Mesothelial cell of epicardium (in vitro differentiated cells): Measurements from ENCODE around the gene SLC22A3. TPM values are rescaled to one million over a fixed set of nuclear protein-coding genes. Genes with fewer than 3 reads are reported as not detected.
"Not testable (repeated sequence)": the region's sequence is repeated elsewhere in the genome, so short reads cannot be mapped to it uniquely, and the experiment has no call there.

Experiments
- DNase-seq, 2 experiments: peaks; one replicate each; pipeline ENCODE4 v3.0.0; 2021; ENCODE audit warnings: low spot score in 2 of 2; ENCODE audit not compliant: unreplicated experiment in 2 of 2
- H3K27ac Mint-ChIP-seq: 2 replicates; pipeline ENCODE4 v1.8.0; 2021; ENCODE audit warnings: mixed read lengths
- H3K27me3 Mint-ChIP-seq: 2 replicates; pipeline ENCODE4 v1.8.0; 2021; ENCODE audit warnings: low read depth, mixed read lengths
- H3K36me3 Mint-ChIP-seq: 2 replicates; pipeline ENCODE4 v1.8.0; 2021; ENCODE audit warnings: mixed read lengths
- H3K4me1 Mint-ChIP-seq: 2 replicates; pipeline ENCODE4 v1.8.0; 2021; ENCODE audit warnings: mixed read lengths
- H3K4me3 Mint-ChIP-seq: 2 replicates; pipeline ENCODE4 v1.8.0; 2021; ENCODE audit warnings: mild to moderate bottlenecking, moderate library complexity, mixed read lengths
- H3K9me3 Mint-ChIP-seq: 2 replicates; pipeline ENCODE4 v1.8.0; 2021; ENCODE audit warnings: mixed read lengths
- CTCF ChIP-seq: fragments of 200-600 bp; sonication (generic); IDR thresholded peaks from one replicate; pipeline ENCODE4 v1.5.0; 2021; ENCODE audit warnings: antibody characterized with exemption; ENCODE audit not compliant: unreplicated experiment
- total RNA-seq: library from RNA; stranded (reverse); gene quantifications from 3 replicates; pipeline ENCODE4 v1.2.1, GENCODE V29; 2021

Gene SLC22A3
- total RNA-seq, 1 donor from 2014 or later = 1.3 TPM

GRCh38 chr6:160442151-160442550 lies 94.0 kb downstream of the SLC22A3 start:
- H3K27ac Mint-ChIP-seq = no peak overlapping the region
- no peaks in the 10 kb centered on the region for H3K36me3 Mint-ChIP-seq
- H3K9me3 Mint-ChIP-seq = no peaks in the 10 kb centered on the region
- no peak for DNase-seq
- H3K4me1 Mint-ChIP-seq = peaks cover 15% of the 10 kb centered on the region
- peaks cover 4% of the 10 kb centered on the region for H3K27me3 Mint-ChIP-seq
- no peak overlapping the region for H3K4me3 Mint-ChIP-seq
- no peak for TF ChIP-seq CTCF

- H3K9me3 Mint-ChIP-seq = peaks cover 8% of the 10 kb centered on the region
- H3K27ac Mint-ChIP-seq = no peak overlapping the region
- H3K36me3 Mint-ChIP-seq = no peaks in the 10 kb centered on the region
- peaks cover 4% of the 10 kb centered on the region for H3K27me3 Mint-ChIP-seq
- TF ChIP-seq CTCF = no peak
- no peak for DNase-seq
- H3K4me3 Mint-ChIP-seq = no peak overlapping the region
- H3K4me1 Mint-ChIP-seq = no peaks in the 10 kb centered on the region
Measured at GRCh38 chr6:160445130-160445529, 97.0 kb downstream of the SLC22A3 start.

GRCh38 chr6:160447350-160447749 lies 99.2 kb downstream of the SLC22A3 start:
- no peak for TF ChIP-seq CTCF
- Mint-ChIP-seq H3K27me3 (peaks cover 3% of the 10 kb centered on the region), H3K4me1 (no peaks in the 10 kb centered on the region), H3K27ac (no peak overlapping the region), H3K4me3 (no peak overlapping the region), H3K36me3 (no peaks in the 10 kb centered on the region), H3K9me3 (peaks cover 8% of the 10 kb centered on the region)
- no peak for DNase-seq

- H3K27ac Mint-ChIP-seq, DNase-seq, H3K9me3 Mint-ChIP-seq, H3K36me3 Mint-ChIP-seq, H3K4me1 Mint-ChIP-seq, H3K4me3 Mint-ChIP-seq, H3K27me3 Mint-ChIP-seq: not testable (repeated sequence)
Measured at GRCh38 chr6:160449787-160450186, 101.6 kb downstream of the SLC22A3 start.

- Mint-ChIP-seq H3K9me3 (peaks cover 8% of the 10 kb centered on the region), H3K27me3 (no peaks in the 10 kb centered on the region), H3K4me3 (no peak overlapping the region), H3K36me3 (no peaks in the 10 kb centered on the region), H3K4me1 (peaks cover 2% of the 10 kb centered on the region), H3K27ac (no peak overlapping the region)
- no peak for DNase-seq
- TF ChIP-seq CTCF = no peak
Measured at GRCh38 chr6:160450849-160451248, 102.7 kb downstream of the SLC22A3 start.

- TF ChIP-seq CTCF = no peak
- DNase-seq = no peak
- no peaks in the 10 kb centered on the region for H3K36me3 Mint-ChIP-seq
- no peaks in the 10 kb centered on the region for H3K27me3 Mint-ChIP-seq
- H3K4me3 Mint-ChIP-seq = no peak overlapping the region
- peaks cover 5% of the 10 kb centered on the region for H3K9me3 Mint-ChIP-seq
- peaks cover 2% of the 10 kb centered on the region for H3K4me1 Mint-ChIP-seq
- H3K27ac Mint-ChIP-seq = no peak overlapping the region
Measured at GRCh38 chr6:160454303-160454702, 106.1 kb downstream of the SLC22A3 start.
